Fibroblast of skin of right quadriceps (primary cell): ENCODE data around the gene SLC9C1.

ENCODE experiments used
- DNase-seq: peaks from one replicate; pipeline ENCODE4 v3.0.0-alpha.2; 2013

The SLC9C1 gene

GRCh38 chr3:112128843-112129727 lies 164.9 kb downstream of the SLC9C1 start:
- DNase-seq, result peak; percentile 23

- DNase-seq, result no peak
Observed at GRCh38 chr3:112127522-112128494, 166.2 kb downstream of the SLC9C1 start.

GRCh38 chr3:112126511-112126911 lies 167.5 kb downstream of the SLC9C1 start:
- peak; percentile 28 for DNase-seq

GRCh38 chr3:112124907-112125607 lies 169.0 kb downstream of the SLC9C1 start:
- DNase-seq, result no peak

GRCh38 chr3:112123548-112123947 lies 170.5 kb downstream of the SLC9C1 start:
- DNase-seq, result no peak

- no peak for DNase-seq
Observed at GRCh38 chr3:112122870-112123269, 171.1 kb downstream of the SLC9C1 start.

- no peak for DNase-seq
Observed at GRCh38 chr3:112121577-112122547, 172.2 kb downstream of the SLC9C1 start.

- DNase-seq, result no peak
Observed at GRCh38 chr3:112119962-112120836, 173.8 kb downstream of the SLC9C1 start.

GRCh38 chr3:112117841-112118571 lies 176.0 kb downstream of the SLC9C1 start:
- no peak for DNase-seq

- no peak for DNase-seq
Observed at GRCh38 chr3:112117415-112117814, 176.6 kb downstream of the SLC9C1 start.

- DNase-seq, result no peak
Observed at GRCh38 chr3:112116748-112117186, 177.2 kb downstream of the SLC9C1 start.

- DNase-seq, result no peak
Observed at GRCh38 chr3:112115806-112116383, 178.1 kb downstream of the SLC9C1 start.

GRCh38 chr3:112115161-112115739 lies 178.8 kb downstream of the SLC9C1 start:
- peak; percentile 11 for DNase-seq

- no peak for DNase-seq
Observed at GRCh38 chr3:112114576-112115160, 179.3 kb downstream of the SLC9C1 start.

- peak; percentile 51 for DNase-seq
Observed at GRCh38 chr3:112111785-112112402, 182.1 kb downstream of the SLC9C1 start.

GRCh38 chr3:112109322-112109721 lies 184.7 kb downstream of the SLC9C1 start:
- DNase-seq, result no peak

GRCh38 chr3:112104774-112105173 lies 189.2 kb downstream of the SLC9C1 start:
- no peak for DNase-seq

- DNase-seq, result peak; percentile 93
Observed at GRCh38 chr3:112101916-112102315, 192.1 kb downstream of the SLC9C1 start.
